H9 (cell line): ENCODE measurements around the gene ZNF80. TPM values are rescaled to one million over a fixed set of nuclear protein-coding genes. Genes with fewer than 3 reads are reported as not detected.

ENCODE experiments used
- DNase-seq: peaks from one replicate; pipeline ENCODE4 v3.0.0-alpha.2; 2017
- H2AFZ ChIP-seq: one replicate; pipeline ENCODE4 v1.6.1; 2013; ENCODE audit warnings: mild to moderate bottlenecking, low read length, control low read depth, moderate library complexity
- H2AK5ac ChIP-seq: 2 replicates; pipeline ENCODE4 v1.6.1; 2013; ENCODE audit warnings: low read length, control low read depth, mixed read lengths; ENCODE audit not compliant: insufficient read length
- H2BK120ac ChIP-seq: one replicate; pipeline ENCODE4 v1.6.1; 2013; ENCODE audit warnings: low read depth, mild to moderate bottlenecking, low read length, control low read depth, inconsistent platforms; ENCODE audit not compliant: poor library complexity, severe bottlenecking
- H2BK12ac ChIP-seq: 2 replicates; pipeline ENCODE4 v1.6.1; 2013; ENCODE audit warnings: low read length, control low read depth, mixed read lengths, low read depth; ENCODE audit not compliant: insufficient read length
- H2BK15ac ChIP-seq: 2 replicates; pipeline ENCODE4 v1.6.1; 2013; ENCODE audit warnings: low read depth, low read length, control low read depth
- H2BK20ac ChIP-seq: one replicate; pipeline ENCODE4 v1.6.1; 2013; ENCODE audit warnings: low read depth, mild to moderate bottlenecking, low read length, control low read depth, inconsistent platforms; ENCODE audit not compliant: poor library complexity, severe bottlenecking
- H2BK5ac ChIP-seq: 2 replicates; pipeline ENCODE4 v1.6.1; 2013; ENCODE audit warnings: low read length, control low read depth, mixed read lengths; ENCODE audit not compliant: insufficient read length
- H3K14ac ChIP-seq: 2 replicates; pipeline ENCODE4 v1.6.1; 2013; ENCODE audit warnings: low read length, control low read depth; ENCODE audit not compliant: insufficient read depth
- H3K18ac ChIP-seq: 2 replicates; pipeline ENCODE4 v1.6.1; 2013; ENCODE audit warnings: low read depth, mild to moderate bottlenecking, mixed read lengths, low read length, control low read depth; ENCODE audit not compliant: insufficient read length
- H3K23ac ChIP-seq: 2 replicates; pipeline ENCODE4 v1.6.1; 2013; ENCODE audit warnings: low read length, control low read depth, mixed read lengths, low read depth; ENCODE audit not compliant: insufficient read length
- H3K23me2 ChIP-seq: 2 replicates; pipeline ENCODE4 v1.6.1; 2013; ENCODE audit warnings: low read depth, mild to moderate bottlenecking, mixed read lengths, low read length, control low read depth; ENCODE audit not compliant: insufficient read length, poor library complexity, severe bottlenecking
- H3K27ac ChIP-seq: 2 replicates; pipeline ENCODE4 v1.5.1; 2013; ENCODE audit warnings: low read length, control low read depth, mixed read lengths, low read depth; ENCODE audit not compliant: insufficient read length
- H3K27me3 ChIP-seq: 2 replicates; pipeline ENCODE4 v1.6.1; 2013; ENCODE audit warnings: low read length, control low read depth, inconsistent platforms; ENCODE audit not compliant: insufficient read depth
- H3K4ac ChIP-seq: 2 replicates; pipeline ENCODE4 v1.6.1; 2013; ENCODE audit warnings: low read depth, mild to moderate bottlenecking, control low read depth, inconsistent platforms, low read length, moderate library complexity
- H3K4me1 ChIP-seq: 2 replicates; pipeline ENCODE4 v1.6.1; 2013; ENCODE audit warnings: low read length, control low read depth, inconsistent platforms; ENCODE audit not compliant: insufficient read depth
- H3K4me2 ChIP-seq: 2 replicates; pipeline ENCODE4 v1.6.1; 2013; ENCODE audit warnings: low read length, control low read depth, mixed read lengths; ENCODE audit not compliant: insufficient read length, insufficient read depth
- H3K56ac ChIP-seq: 2 replicates; pipeline ENCODE4 v1.6.1; 2013; ENCODE audit warnings: low read depth, mild to moderate bottlenecking, mixed read lengths, low read length, control low read depth; ENCODE audit not compliant: insufficient read length
- H3K79me1 ChIP-seq: 2 replicates; pipeline ENCODE4 v1.6.1; 2013; ENCODE audit warnings: low read depth, mild to moderate bottlenecking, moderate library complexity, low read length, control low read depth, inconsistent platforms; ENCODE audit not compliant: insufficient read depth, poor library complexity, severe bottlenecking
- H3K79me2 ChIP-seq: 2 replicates; pipeline ENCODE4 v1.6.1; 2013; ENCODE audit warnings: low read length, control low read depth, inconsistent platforms; ENCODE audit not compliant: insufficient read depth
- H3K9ac ChIP-seq: 2 replicates; pipeline ENCODE4 v1.6.1; 2013; ENCODE audit warnings: low read length, control low read depth, mixed read lengths; ENCODE audit not compliant: insufficient read length; ENCODE audit errors: extremely low read depth
- H3K9me3 ChIP-seq: one replicate; pipeline ENCODE4 v1.6.1; 2013; ENCODE audit warnings: low read depth, low read length, inconsistent platforms; ENCODE audit not compliant: control insufficient read depth
- H3T11ph ChIP-seq: one replicate; pipeline ENCODE4 v1.6.1; 2013; ENCODE audit warnings: mild to moderate bottlenecking, low read length, control low read depth, inconsistent platforms
- H4K20me1 ChIP-seq: one replicate; pipeline ENCODE4 v1.6.1; 2013; ENCODE audit not compliant: control insufficient read depth, insufficient read length, insufficient read depth
- H4K5ac ChIP-seq: 2 replicates; pipeline ENCODE4 v1.6.1; 2013; ENCODE audit warnings: low read depth, mild to moderate bottlenecking, mixed read lengths, low read length, control low read depth; ENCODE audit not compliant: insufficient read length
- H4K8ac ChIP-seq: replicated peaks from 2 replicates; pipeline ENCODE4 v1.6.1; 2013; ENCODE audit warnings: low read length, control low read depth, mixed read lengths, low read depth; ENCODE audit not compliant: insufficient read length
- H4K91ac ChIP-seq: 2 replicates; pipeline ENCODE4 v1.6.1; 2013; ENCODE audit warnings: low read depth, mild to moderate bottlenecking, moderate library complexity, mixed read lengths, low read length, control low read depth; ENCODE audit not compliant: insufficient read length
- H3K27ac Mint-ChIP-seq, 3 experiments: 2 replicates in 2 of 3; 3 replicates in 1 of 3; pipeline ENCODE4 v1.8.0; 2020 to 2021; ENCODE audit warnings: mixed read lengths in 3 of 3, mild to moderate bottlenecking in 1 of 3, moderate library complexity in 1 of 3
- H3K27me3 Mint-ChIP-seq: 2 replicates; pipeline ENCODE4 v1.8.0; 2021; ENCODE audit warnings: low read depth, mild to moderate bottlenecking, moderate library complexity, mixed read lengths
- H3K36me3 Mint-ChIP-seq, 3 experiments: 2 replicates in 2 of 3; 3 replicates in 1 of 3; pipeline ENCODE4 v1.8.0; 2020 to 2021; ENCODE audit warnings: low read depth in 3 of 3, mixed read lengths in 3 of 3; ENCODE audit not compliant: insufficient read depth in 1 of 3
- H3K4me1 Mint-ChIP-seq, 2 experiments: 2 replicates each; pipeline ENCODE4 v1.8.0; 2020; ENCODE audit warnings: mixed read lengths in 2 of 2
- H3K4me3 Mint-ChIP-seq, 2 experiments: 2 replicates in 1 of 2; 3 replicates in 1 of 2; pipeline ENCODE4 v1.8.0; 2020 to 2021; ENCODE audit warnings: mild to moderate bottlenecking in 2 of 2, mixed read lengths in 2 of 2, moderate library complexity in 1 of 2
- H3K9me3 Mint-ChIP-seq, 2 experiments: 2 replicates in 1 of 2; 3 replicates in 1 of 2; pipeline ENCODE4 v1.8.0; 2020; ENCODE audit warnings: mild to moderate bottlenecking in 2 of 2, mixed read lengths in 2 of 2, moderate library complexity in 1 of 2
- WGBS: extraction: QIAGEN DNeasy Blood & Tissue Kit; methylation state at CpG from one replicate; pipeline ENCODE4 v1.1.7; 2013; ENCODE audit warnings: missing lambda C conversion rate, low lambda C conversion rate, mixed read lengths; ENCODE audit not compliant: insufficient read length; ENCODE audit errors: extremely low coverage; 5-methylcytosine and 5-hydroxymethylcytosine counted together
- total RNA-seq: library from RNA; stranded (reverse); gene quantifications from 2 replicates; pipeline ENCODE4 v1.2.1, GENCODE V29; 2021
- TF ChIP-seq, protein P1 (sequence below): fragments of 200-600 bp; sonication (generic); conservative IDR thresholded peaks from 3 replicates; pipeline ENCODE4 v1.8.0; 2021; ENCODE audit warnings: antibody characterized with exemption, mild to moderate bottlenecking

The ZNF80 gene
- total RNA-seq, 1 experiment from 2014 or later, result not detected

DNA sequence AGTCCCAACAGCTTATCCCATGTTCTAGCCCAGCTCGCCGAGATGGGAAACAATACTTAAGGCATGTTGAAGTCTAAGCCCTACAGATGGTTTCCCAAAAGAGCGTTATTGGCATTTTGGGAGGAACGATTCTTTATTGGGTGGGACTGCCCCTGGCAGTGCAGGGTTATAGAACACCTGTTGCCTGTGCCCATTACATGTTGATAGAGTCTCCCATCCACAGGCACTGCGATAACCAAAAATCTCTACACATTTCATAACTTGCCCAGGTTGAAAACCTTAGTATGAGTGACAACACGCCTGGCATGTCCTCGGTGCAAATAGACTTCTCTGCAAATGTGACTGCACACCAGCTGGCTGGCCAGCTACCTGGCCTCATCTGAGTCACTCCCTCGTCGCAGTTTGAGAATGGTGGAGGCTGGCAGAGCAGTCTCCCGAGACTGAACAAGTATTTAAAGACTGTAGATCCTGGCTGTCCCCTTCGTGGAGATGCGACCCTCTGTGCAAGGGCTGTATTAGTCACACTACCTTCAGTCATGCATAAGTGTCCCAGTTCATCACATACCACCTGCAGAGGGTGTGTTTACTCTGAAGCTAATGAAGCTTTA, 18.7 kb downstream of the ZNF80 start:
- no peak overlapping the region for H4K91ac ChIP-seq
- no peak overlapping the region for H3K56ac ChIP-seq
- H2BK20ac ChIP-seq, result no peak overlapping the region
- H3K27me3 Mint-ChIP-seq, result no peaks in the 10 kb centered on the region; the same call in none of the 2 replicates
- H3K4me1 ChIP-seq, result peaks cover 8% of the 10 kb centered on the region
- DNase-seq, result no peak
- H3K4me1 Mint-ChIP-seq, result peaks cover 6 to 10% of the 10 kb centered on the region in 2 experiments
- H3T11ph ChIP-seq, result no peak overlapping the region
- no peaks in the 10 kb centered on the region for H3K36me3 Mint-ChIP-seq
- no peak overlapping the region for H3K23ac ChIP-seq
- no peak overlapping the region for H3K4me2 ChIP-seq
- H2BK12ac ChIP-seq, result no peak overlapping the region
- H3K9ac ChIP-seq, result no peak overlapping the region
- H3K27ac ChIP-seq, result no peak overlapping the region
- no peak overlapping the region for H4K8ac ChIP-seq
- no peak overlapping the region for H2AFZ ChIP-seq
- H3K4ac ChIP-seq, result no peak overlapping the region
- no peak overlapping the region for H3K4me3 Mint-ChIP-seq
- H3K18ac ChIP-seq, result no peak overlapping the region
- H2BK5ac ChIP-seq, result no peak overlapping the region
- H2BK15ac ChIP-seq, result no peak overlapping the region
- no peaks in the 10 kb centered on the region for H3K9me3 ChIP-seq
- H3K9me3 Mint-ChIP-seq, result no peaks in the 10 kb centered on the region
- H3K79me1 ChIP-seq, result no peaks in the 10 kb centered on the region
- TF ChIP-seq, protein P1, sequence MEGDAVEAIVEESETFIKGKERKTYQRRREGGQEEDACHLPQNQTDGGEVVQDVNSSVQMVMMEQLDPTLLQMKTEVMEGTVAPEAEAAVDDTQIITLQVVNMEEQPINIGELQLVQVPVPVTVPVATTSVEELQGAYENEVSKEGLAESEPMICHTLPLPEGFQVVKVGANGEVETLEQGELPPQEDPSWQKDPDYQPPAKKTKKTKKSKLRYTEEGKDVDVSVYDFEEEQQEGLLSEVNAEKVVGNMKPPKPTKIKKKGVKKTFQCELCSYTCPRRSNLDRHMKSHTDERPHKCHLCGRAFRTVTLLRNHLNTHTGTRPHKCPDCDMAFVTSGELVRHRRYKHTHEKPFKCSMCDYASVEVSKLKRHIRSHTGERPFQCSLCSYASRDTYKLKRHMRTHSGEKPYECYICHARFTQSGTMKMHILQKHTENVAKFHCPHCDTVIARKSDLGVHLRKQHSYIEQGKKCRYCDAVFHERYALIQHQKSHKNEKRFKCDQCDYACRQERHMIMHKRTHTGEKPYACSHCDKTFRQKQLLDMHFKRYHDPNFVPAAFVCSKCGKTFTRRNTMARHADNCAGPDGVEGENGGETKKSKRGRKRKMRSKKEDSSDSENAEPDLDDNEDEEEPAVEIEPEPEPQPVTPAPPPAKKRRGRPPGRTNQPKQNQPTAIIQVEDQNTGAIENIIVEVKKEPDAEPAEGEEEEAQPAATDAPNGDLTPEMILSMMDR, result no peak
- no peak overlapping the region for H2BK120ac ChIP-seq
- no peak overlapping the region for H3K14ac ChIP-seq
- H2AK5ac ChIP-seq, result no peak overlapping the region
- H3K79me2 ChIP-seq, result no peaks in the 10 kb centered on the region
- no peaks in the 10 kb centered on the region for H3K23me2 ChIP-seq
- H4K5ac ChIP-seq, result no peak overlapping the region
- no peak overlapping the region for H3K27ac Mint-ChIP-seq
- H3K27me3 ChIP-seq, result no peaks in the 10 kb centered on the region; the same call in 1 of the 2 replicates
- no CpG with 5 or more reads among the region's 12 CpGs for WGBS
- H4K20me1 ChIP-seq, result no peaks in the 10 kb centered on the region
